ENCODE measurements around the gene SASH1. TPM values are rescaled to one million over a fixed set of nuclear protein-coding genes. Genes with fewer than 3 reads are reported as not detected.

SASH1 gene
- total RNA-seq, 1 experiment from 2014 or later, result 42.0 TPM

GRCh38 chr6:148538261-148539190 lies 195.9 kb downstream of the SASH1 start:
- no peaks in the 10 kb centered on the region for H3K27me3 Mint-ChIP-seq (ENCODE audit: insufficient read depth, unreplicated experiment)
- H3K4me1 Mint-ChIP-seq (ENCODE audit: low read depth, unreplicated experiment), result no peaks in the 10 kb centered on the region
- ChIA-PET POLR2A (no interaction called here), CTCF (no interaction called here)
- H3K9me3 ChIP-seq, result no peaks in the 10 kb centered on the region
- no peak for TF ChIP-seq CTCF (IDR thresholded peaks at IDR 0.05; ENCODE audit: insufficient read depth in 1 of 2, low read depth in 1 of 2, low read length in 1 of 2, severe bottlenecking in 1 of 2, unreplicated experiment in 1 of 2)
- no peak overlapping the region for H3K4me3 ChIP-seq (ENCODE audit: low read depth, low read length)
- H3K36me3 Mint-ChIP-seq (ENCODE audit: insufficient read depth, unreplicated experiment), result peaks cover 57% of the 10 kb centered on the region
- no peaks in the 10 kb centered on the region for H3K36me3 ChIP-seq (ENCODE audit: control insufficient read depth, insufficient read depth, low read length)
- no peak for DNase-seq
- BruUV-seq (replicated peaks), result no TSS peak
- no peak overlapping the region for H3K4me3 Mint-ChIP-seq (ENCODE audit: unreplicated experiment)
- no peaks in the 10 kb centered on the region for H3K4me1 ChIP-seq
- no peak overlapping the region for H3K27ac Mint-ChIP-seq (ENCODE audit: unreplicated experiment)
- no peaks in the 10 kb centered on the region for H3K9me3 Mint-ChIP-seq (ENCODE audit: unreplicated experiment)
- intact Hi-C loops (cut with micrococcal nuclease; ENCODE audit: unreplicated experiment), result no loop called here
- no peaks in the 10 kb centered on the region for H3K27me3 ChIP-seq (replicated peaks; ENCODE audit: control insufficient read depth, insufficient read depth, low read length)

GRCh38 chr6:148543540-148543939 lies 200.9 kb downstream of the SASH1 start:
- H3K27me3 ChIP-seq (replicated peaks; ENCODE audit: control insufficient read depth, insufficient read depth, low read length), result no peaks in the 10 kb centered on the region
- intact Hi-C loops (cut with micrococcal nuclease; ENCODE audit: unreplicated experiment), result no loop called here
- no peak overlapping the region for H3K4me3 ChIP-seq (ENCODE audit: low read depth, low read length)
- Mint-ChIP-seq H3K27ac (ENCODE audit: unreplicated experiment) (no peak overlapping the region), H3K36me3 (ENCODE audit: insufficient read depth, unreplicated experiment) (peaks cover 58% of the 10 kb centered on the region), H3K4me3 (ENCODE audit: unreplicated experiment) (no peak overlapping the region), H3K9me3 (ENCODE audit: unreplicated experiment) (no peaks in the 10 kb centered on the region), H3K27me3 (ENCODE audit: insufficient read depth, unreplicated experiment) (no peaks in the 10 kb centered on the region), H3K4me1 (ENCODE audit: low read depth, unreplicated experiment) (no peaks in the 10 kb centered on the region)
- no peak for TF ChIP-seq CTCF (IDR thresholded peaks at IDR 0.05; ENCODE audit: insufficient read depth in 1 of 2, low read depth in 1 of 2, low read length in 1 of 2, severe bottlenecking in 1 of 2, unreplicated experiment in 1 of 2)
- H3K9me3 ChIP-seq, result no peaks in the 10 kb centered on the region
- CTCF ChIA-PET, result no interaction called here
- POLR2A ChIA-PET, result no interaction called here
- H3K4me1 ChIP-seq, result no peaks in the 10 kb centered on the region
- no peaks in the 10 kb centered on the region; the same call in 1 of the 2 replicates for H3K36me3 ChIP-seq (ENCODE audit: control insufficient read depth, insufficient read depth, low read length)
- DNase-seq, result no peak
- no TSS peak for BruUV-seq (replicated peaks)

GRCh38 chr6:148544421-148544820 lies 201.8 kb downstream of the SASH1 start:
- H3K9me3 Mint-ChIP-seq (ENCODE audit: unreplicated experiment), result no peaks in the 10 kb centered on the region
- no peaks in the 10 kb centered on the region; the same call in 1 of the 2 replicates for H3K36me3 ChIP-seq (ENCODE audit: control insufficient read depth, insufficient read depth, low read length)
- no TSS peak for BruUV-seq (replicated peaks)
- CTCF ChIA-PET, result no interaction called here
- no peak for DNase-seq
- H3K27me3 ChIP-seq (replicated peaks; ENCODE audit: control insufficient read depth, insufficient read depth, low read length), result no peaks in the 10 kb centered on the region
- no peak overlapping the region for H3K27ac Mint-ChIP-seq (ENCODE audit: unreplicated experiment)
- no peaks in the 10 kb centered on the region for H3K4me1 Mint-ChIP-seq (ENCODE audit: low read depth, unreplicated experiment)
- TF ChIP-seq CTCF (IDR thresholded peaks at IDR 0.05; ENCODE audit: insufficient read depth in 1 of 2, low read depth in 1 of 2, low read length in 1 of 2, severe bottlenecking in 1 of 2, unreplicated experiment in 1 of 2), result no peak
- H3K4me3 ChIP-seq (ENCODE audit: low read depth, low read length), result no peak overlapping the region
- intact Hi-C loops (cut with micrococcal nuclease; ENCODE audit: unreplicated experiment), result no loop called here
- POLR2A ChIA-PET, result no interaction called here
- no peaks in the 10 kb centered on the region for H3K9me3 ChIP-seq
- H3K36me3 Mint-ChIP-seq (ENCODE audit: insufficient read depth, unreplicated experiment), result peaks cover 54% of the 10 kb centered on the region
- no peak overlapping the region for H3K4me3 Mint-ChIP-seq (ENCODE audit: unreplicated experiment)
- no peaks in the 10 kb centered on the region for H3K4me1 ChIP-seq
- H3K27me3 Mint-ChIP-seq (ENCODE audit: insufficient read depth, unreplicated experiment), result no peaks in the 10 kb centered on the region
